HG03442 (cell line): ENCODE results near the gene LRRC8E.
A peak's percentile ranks its signal among the peaks of the same experiment; 100 is the strongest.

Experiments
- ATAC-seq: cut with Tn5 transposase; IDR thresholded peaks from one replicate; pipeline ENCODE4 v1.9.1; 2021; ENCODE audit warnings: mild to moderate bottlenecking, moderate library complexity; ENCODE audit not compliant: unreplicated experiment

LRRC8E gene

GRCh38 chr19:7918615-7919421 lies 30.5 kb downstream of the LRRC8E start:
- no peak for ATAC-seq

GRCh38 chr19:7919610-7920518 lies 31.6 kb downstream of the LRRC8E start, which contains the start of gene SNAPC2:
SNAPC2 (plus strand) TSS chr19:7920338; CDS start chr19:7920367, 29 bp downstream.
- ATAC-seq = peak; percentile 51

- peak; percentile 40 for ATAC-seq
These were observed 32.4 kb downstream of the LRRC8E start for GRCh38 chr19:7920519-7921301.

GRCh38 chr19:7921302-7921966 lies 33.1 kb downstream of the LRRC8E start:
- no peak for ATAC-seq

GRCh38 chr19:7921967-7922835 lies 33.9 kb downstream of the LRRC8E start:
- no peak for ATAC-seq

- ATAC-seq = no peak
These were observed 34.5 kb downstream of the LRRC8E start for GRCh38 chr19:7922836-7923195.

GRCh38 chr19:7923295-7924191 lies 35.2 kb downstream of the LRRC8E start:
- ATAC-seq = no peak

GRCh38 chr19:7924241-7924640 lies 35.9 kb downstream of the LRRC8E start:
- no peak for ATAC-seq

- ATAC-seq = no peak
These were observed 36.4 kb downstream of the LRRC8E start for GRCh38 chr19:7924651-7925170.

- ATAC-seq = no peak
These were observed 37.0 kb downstream of the LRRC8E start for GRCh38 chr19:7925171-7925851.

- no peak for ATAC-seq
These were observed 37.9 kb downstream of the LRRC8E start, which contains the start of gene CTXN1 for GRCh38 chr19:7926021-7926726. CTXN1 (minus strand) TSS chr19:7926135; CDS start chr19:7925538, 597 bp downstream.

- ATAC-seq = no peak
These were observed 38.7 kb downstream of the LRRC8E start for GRCh38 chr19:7926727-7927604.

GRCh38 chr19:7927605-7928333 lies 39.5 kb downstream of the LRRC8E start:
- no peak for ATAC-seq

- ATAC-seq = no peak
These were observed 40.0 kb downstream of the LRRC8E start for GRCh38 chr19:7928334-7928706.
